HG03457 (cell line): ENCODE results near the gene GEMIN4.
"Not testable (repeated sequence)": the region's sequence is repeated elsewhere in the genome, so short reads cannot be mapped to it uniquely, and the experiment has no call there.

ENCODE experiments used
- ATAC-seq: cut with Tn5 transposase; IDR thresholded peaks from one replicate; pipeline ENCODE4 v1.9.1; 2021; ENCODE audit warnings: moderate number of reproducible peaks; ENCODE audit not compliant: unreplicated experiment

GEMIN4 gene

DNA sequence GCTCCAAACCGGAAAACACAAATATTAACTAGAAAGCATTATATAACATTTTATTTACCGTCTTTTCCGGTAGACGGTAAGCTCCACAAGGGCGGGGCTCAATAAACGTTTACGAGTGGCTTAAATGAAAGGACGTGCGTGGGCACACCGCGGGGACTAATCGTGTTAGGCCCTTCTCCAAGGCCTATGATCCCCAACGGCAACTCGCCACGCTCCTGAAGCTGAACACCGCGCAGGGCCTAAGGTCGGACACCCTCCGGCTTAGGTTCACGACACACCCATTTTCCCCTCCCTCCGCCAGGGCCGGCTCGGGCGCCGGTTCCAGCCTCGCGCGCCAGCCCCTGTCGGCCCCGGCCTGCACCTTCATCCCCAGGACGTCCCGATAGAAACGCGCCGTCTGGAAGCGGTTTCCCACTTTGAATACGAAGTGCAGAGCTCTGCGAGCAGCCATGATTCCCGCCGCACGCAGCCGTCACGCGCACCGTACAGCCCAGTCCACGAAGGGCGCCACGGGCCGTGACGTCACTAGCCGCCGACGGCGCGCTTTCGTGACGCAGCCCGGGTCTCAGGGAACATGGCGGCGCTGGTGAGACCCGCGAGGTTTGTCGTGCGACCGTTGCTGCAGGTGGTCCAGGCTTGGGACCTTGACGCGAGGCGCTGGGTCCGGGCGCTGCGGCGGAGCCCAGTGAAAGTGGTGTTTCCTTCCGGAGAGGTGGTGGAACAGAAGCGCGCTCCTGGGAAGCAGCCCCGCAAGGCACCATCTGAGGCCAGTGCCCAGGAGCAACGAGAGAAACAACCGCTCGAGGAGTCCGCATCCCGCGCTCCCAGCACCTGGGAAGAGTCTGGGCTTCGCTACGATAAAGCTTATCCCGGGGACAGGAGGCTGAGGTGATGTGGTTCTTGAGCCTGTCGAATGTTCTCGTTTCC lies 30.0 kb upstream of the GEMIN4 start, which contains the start of the genes GLOD4 and MRM3:
TSS of gene GLOD4 (minus strand) at position 476 of the 927 bp plus-strand sequence. CDS start at position 451, 25 bp downstream.
TSS of gene MRM3 (plus strand) at position 549 of the 927 bp plus-strand sequence. CDS start at position 575, 26 bp downstream.
- ATAC-seq, result peak; percentile 57

GRCh38 chr17:778096-778495 lies 26.0 kb upstream of the GEMIN4 start:
- ATAC-seq, result no peak

DNA sequence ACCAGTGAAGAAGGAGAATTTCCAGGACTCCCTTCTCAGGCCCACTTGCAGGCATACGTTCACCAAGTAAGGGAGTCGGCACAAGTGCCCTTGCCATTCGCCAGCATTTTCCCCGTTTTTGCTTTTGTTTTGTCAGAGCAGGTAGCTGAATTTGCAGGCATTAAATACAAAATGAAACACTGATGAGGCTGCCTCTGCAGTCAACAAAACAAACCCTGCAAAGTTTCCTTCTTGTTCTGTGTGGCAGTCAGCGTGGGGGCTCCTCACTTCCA lies 22.2 kb upstream of the GEMIN4 start:
- no peak for ATAC-seq

DNA sequence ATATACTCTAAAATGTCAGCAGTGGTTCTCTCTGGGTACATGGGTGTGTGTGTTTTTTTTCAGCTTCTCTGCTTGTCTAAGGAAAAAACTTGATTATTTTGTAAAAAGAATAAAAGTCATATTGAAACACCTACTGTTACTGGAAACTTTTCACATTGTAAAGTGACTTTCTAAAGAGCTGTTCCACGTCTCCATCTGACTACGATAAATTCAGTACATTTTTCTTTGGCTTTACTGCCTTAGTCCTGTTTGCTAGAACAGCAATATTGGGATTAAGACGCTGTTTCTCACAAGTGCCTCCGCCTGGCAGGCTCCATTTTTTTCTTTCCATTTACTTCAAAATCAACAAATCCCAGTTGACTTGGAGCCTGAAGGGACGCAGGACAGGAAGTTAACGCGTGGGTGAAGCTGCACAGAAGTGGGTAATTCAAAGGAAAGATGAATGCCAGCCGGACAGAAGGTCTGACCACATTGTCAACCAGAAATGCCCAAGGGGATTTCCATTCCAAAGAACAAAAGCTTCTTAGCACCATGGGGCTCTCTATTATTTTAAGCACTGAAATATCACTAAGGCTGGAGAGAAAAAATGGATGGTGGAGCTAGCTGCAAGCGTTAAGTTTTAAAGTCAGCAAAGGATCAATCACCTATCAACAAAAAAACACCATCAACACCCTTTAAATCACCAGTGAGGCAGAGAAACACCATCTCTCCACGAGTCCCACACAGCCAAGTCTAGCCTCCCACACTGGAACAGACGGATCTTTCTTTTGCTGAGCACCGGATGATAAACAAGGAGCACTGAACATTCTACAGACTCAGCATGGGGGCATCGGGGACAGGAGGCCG lies 21.6 kb upstream of the GEMIN4 start:
- no peak for ATAC-seq

GRCh38 chr17:773016-773415 lies 21.0 kb upstream of the GEMIN4 start:
- ATAC-seq, result no peak

DNA sequence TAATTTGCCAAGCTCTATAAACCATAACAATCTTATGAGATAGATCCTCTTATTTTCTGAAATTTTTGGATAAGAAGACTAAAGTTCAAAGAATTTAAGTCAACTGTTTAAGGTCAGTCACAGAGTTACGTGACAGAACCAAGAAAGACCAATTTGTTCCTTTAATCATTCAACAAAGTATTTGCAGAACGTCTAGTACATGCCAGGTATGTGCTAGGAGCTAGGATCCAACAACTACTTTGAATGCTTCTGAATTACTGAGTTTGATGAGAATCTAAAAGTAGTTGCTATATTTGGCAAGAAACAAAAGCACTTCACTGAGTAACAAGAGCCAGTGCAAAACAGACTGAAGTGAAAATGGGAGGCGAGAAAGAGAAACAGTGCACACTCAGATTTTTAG lies 15.0 kb upstream of the GEMIN4 start:
- no peak for ATAC-seq

GRCh38 chr17:760371-760770 lies 8.3 kb upstream of the GEMIN4 start:
- ATAC-seq, result no peak

GRCh38 chr17:759964-760363 lies 7.9 kb upstream of the GEMIN4 start:
- ATAC-seq, result no peak

DNA sequence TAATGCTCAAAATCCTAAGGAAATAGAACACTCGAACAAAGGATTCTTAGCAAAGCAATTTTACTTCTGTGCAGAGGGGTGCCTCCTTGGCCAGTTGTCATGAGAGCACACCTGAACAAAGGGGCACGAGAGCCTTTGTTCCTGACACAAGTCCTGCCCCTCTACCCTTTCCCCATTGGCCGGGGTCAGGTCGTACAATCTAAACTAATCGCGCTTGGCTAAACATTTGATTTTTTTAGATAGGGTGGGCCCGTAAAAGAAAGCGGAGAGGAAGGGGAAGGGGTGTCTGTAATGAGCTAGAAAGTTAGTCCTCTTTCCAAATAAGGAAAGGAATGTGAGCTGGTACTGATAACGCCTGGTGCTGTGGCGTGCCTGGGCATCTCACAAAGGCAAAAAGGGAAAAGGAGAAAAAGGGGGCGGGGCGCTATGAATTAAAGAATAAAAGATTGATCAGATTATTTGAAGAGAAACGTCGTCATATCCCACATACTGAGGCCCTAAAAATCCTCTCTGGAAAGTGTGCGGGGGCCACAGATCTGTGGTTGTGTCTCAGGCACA lies 4.0 kb upstream of the GEMIN4 start:
- not testable (repeated sequence) for ATAC-seq

DNA sequence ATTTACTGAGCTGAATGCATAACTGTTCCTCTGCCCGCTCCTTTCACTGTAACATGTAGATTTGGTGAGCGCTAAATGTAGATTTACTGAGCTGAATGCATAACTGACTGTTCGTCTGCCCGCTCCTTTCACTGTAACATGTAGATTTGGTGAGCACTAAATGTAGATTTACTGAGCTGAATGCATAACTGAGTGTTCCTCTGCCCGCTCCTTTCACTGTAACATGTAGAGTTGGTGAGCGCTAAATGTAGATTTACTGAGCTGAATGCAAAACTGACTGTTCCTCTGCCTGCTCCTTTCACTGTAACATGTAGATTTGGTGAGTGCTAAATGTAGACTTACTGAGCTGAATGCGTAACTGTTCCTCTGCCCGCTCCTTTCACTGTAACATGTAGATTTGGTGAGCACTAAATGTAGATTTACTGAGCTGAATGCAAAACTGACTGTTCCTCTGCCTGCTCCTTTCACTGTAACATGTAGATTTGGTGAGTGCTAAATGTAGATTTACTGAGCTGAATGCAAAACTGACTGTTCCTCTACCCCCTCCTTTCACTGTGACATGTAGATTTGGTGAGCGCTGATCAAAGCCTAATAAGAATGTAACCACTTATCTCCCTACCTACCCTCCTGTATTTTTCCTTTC lies 3.4 kb upstream of the GEMIN4 start:
- not testable (repeated sequence) for ATAC-seq

- no peak for ATAC-seq
Observed at GRCh38 chr17:753418-753817, 1.4 kb upstream of the GEMIN4 start.

DNA sequence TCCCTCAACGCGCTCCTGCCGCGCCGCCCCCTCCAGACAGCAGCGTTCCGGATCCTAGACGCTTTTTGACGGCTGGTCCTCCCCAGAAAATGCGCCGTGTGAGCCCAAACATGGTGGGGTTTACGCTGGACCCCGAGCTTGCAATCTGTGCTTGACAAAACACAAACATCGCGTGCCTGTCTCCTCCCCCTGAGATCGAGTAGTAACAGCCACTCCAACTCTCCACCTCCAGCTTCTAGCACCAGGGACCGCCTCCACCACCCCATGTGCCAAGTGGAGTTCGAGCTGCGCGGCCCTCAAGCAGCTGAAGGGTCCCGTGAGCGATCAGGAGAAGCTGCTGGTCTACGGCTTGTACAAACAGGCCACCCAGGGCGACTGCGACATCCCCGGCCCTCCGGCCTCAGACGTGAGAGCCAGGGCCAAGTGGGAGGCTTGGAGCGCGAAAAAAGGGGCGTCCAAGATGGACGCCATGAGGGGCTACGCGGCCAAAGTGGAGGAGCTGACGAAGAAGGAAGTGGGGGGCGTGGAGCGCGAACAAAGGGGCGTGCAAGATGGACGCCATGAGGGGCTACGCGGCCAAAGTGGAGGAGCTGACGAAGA lies 656 bp upstream of the GEMIN4 start:
- no peak for ATAC-seq

DNA sequence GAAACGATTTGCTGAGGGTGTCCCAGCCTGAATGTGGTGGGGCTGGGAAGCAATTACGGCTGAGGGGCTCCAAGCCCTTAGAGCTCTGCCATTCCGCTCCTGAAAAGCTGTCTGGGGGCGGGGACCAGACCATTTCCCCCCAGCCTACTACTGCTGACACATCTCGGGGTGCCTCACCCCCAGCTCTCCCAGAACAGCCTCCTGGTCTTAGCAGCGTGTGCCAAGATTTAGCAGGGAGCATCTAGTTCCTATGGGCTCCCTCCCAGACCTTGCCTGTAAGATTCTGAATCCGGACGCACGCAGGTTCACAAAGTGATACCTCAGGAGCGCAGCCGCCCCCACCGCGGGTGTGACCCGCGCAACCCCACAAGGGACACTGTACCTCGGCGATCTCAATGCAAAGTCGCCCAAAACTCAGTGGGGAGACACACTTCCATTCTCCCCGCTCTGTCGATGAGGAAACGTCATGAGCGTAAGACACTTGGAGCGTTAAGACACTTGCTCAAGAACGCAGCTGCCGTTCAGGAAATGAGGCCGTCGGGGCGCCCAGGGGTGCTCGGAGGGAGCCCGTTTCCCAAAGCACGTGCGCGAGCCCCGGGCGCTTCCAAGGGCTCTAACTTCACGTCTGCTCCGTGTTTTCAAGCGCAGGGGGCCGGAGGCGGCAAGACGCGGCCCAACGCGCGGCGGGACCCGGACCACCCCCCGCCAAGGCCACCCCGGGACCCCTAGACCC lies 629 bp downstream of the GEMIN4 start:
- peak; percentile 23 for ATAC-seq

- no peak for ATAC-seq
Observed at GRCh38 chr17:750431-751037, 1.5 kb downstream of the GEMIN4 start.

GRCh38 chr17:749359-749758 lies 2.7 kb downstream of the GEMIN4 start:
- not testable (repeated sequence) for ATAC-seq

DNA sequence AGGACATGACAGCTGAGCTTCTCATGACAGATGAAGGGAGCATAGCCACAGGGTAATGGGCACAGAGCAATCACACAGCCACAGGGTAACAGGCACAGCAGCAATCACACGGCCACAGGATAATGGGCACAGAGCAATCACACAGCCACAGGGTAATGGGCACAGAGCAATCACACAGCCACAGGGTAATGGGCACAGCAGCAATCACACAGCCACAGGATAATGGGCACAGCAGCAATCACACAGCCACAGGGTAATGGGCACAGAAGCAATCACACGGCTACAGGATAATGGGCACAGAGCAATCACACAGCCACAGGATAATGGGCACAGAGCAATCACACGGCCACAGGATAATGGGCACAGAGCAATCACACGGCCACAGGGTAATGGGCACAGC lies 3.5 kb downstream of the GEMIN4 start:
- not testable (repeated sequence) for ATAC-seq

DNA sequence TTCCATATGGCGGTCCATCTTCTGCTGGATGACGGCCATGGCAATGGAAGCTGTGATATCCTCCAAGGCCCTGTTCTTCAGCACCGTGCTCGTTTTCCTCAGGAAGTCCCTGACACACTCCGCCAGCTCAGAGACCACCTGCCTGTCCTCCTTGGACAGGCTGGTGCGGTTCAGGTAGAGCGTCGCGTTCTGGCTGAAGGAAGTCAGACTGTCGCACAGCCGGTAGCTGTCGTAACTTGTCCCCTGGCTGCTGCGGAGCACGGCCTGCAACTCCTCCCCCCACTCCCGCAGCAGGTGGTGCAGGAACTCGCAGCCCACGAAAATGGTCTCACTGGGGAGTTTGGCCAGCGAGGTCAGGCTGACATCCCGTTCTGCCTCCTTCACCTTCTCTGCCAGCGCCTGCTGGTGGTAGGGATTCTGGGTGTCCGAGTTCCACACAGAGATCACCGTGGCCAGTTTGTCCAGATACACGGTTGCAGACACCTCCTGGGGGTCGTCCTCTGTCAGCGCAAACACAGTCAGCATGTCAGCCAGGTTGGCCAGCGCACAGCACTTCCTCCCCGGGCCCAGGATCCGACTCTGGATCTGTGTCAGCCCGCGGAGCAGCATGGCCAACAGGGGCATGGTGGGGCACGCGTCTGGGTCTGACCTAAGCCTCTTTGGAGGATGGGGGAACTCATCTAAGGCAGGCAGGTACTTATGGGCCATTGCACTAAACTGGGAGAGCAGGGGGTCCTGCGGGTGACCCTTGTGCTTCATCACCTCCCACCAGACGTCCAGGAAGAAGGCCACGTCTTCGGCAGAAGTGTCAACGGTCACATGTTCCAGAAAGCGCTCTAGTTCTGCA lies 5.1 kb downstream of the GEMIN4 start:
- no peak for ATAC-seq

DNA sequence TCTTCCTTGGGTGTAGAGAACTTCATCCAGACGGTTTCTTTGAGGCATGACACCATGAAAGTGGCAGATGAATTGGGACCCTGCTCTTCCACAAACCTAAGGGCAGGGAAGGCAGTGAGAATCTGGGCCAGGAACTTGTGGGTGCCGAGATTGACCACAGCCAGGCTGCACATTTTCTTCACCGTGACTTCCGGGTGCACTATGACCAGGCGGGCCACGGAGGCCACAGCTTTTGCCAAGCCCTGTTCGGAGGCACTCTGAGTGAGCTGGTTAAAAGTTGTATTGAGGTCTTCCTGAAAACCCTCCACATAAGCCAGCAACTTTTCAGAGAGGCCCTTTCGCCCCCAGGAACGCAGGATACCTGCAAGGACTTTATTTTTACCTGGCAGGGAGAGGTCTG lies 5.9 kb downstream of the GEMIN4 start:
- no peak for ATAC-seq

GRCh38 chr17:745406-745805 lies 6.7 kb downstream of the GEMIN4 start:
- ATAC-seq, result no peak
